AG04449 (cell line): ENCODE data around the gene COG3.

Source experiments
- CTCF ChIA-PET: fragments of 350-600 bp; formaldehyde crosslinking; extraction: SDS; loops from one replicate; lab custom pipeline; 2021; ENCODE audit warnings: antibody characterized with exemption; lab: Yijun Ruan, JAX
- POLR2A ChIA-PET: fragments of 400-600, 350-600 bp; formaldehyde crosslinking; extraction: SDS; loops from one replicate; lab custom pipeline; 2020; ENCODE audit warnings: antibody characterized with exemption, inconsistent platforms; lab: Yijun Ruan, JAX
- DNase-seq: peaks from one replicate; pipeline ENCODE4 v3.0.0-alpha.2; 2010; ENCODE audit warnings: low read depth, low spot score
- H3K4me3 ChIP-seq: 2 replicates; pipeline ENCODE4 v1.5.1; 2011; ENCODE audit warnings: low read depth, mild to moderate bottlenecking, control low read depth, low read length
- TF ChIP-seq, protein P1 (sequence below): IDR thresholded peaks from one replicate; pipeline ENCODE4 v1.5.1; 2011; ENCODE audit warnings: mild to moderate bottlenecking, moderate library complexity, low read length, control low read depth, inconsistent platforms; ENCODE audit not compliant: insufficient read depth; ENCODE audit errors: missing control alignments

Gene COG3

DNA sequence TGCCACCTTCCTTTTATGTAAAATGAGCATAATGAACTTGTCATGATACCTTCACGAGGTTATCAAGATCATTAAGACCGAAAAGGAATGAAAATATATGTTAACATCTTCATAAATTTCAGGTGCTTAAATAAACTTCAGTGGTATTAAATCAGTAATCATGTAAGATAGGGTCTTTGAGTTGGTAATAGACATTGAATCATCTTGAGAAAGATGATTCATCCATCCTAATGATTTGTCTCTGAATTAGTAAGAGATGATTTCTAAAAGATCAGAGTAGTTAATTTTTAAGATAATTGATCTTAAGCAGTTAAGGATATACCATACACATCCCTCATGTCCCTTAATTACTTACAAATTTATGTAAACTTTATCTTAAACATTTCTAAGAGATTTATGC lies 52.0 kb downstream of the COG3 start:
- DNase-seq = no peak
- TF ChIP-seq, protein P1, sequence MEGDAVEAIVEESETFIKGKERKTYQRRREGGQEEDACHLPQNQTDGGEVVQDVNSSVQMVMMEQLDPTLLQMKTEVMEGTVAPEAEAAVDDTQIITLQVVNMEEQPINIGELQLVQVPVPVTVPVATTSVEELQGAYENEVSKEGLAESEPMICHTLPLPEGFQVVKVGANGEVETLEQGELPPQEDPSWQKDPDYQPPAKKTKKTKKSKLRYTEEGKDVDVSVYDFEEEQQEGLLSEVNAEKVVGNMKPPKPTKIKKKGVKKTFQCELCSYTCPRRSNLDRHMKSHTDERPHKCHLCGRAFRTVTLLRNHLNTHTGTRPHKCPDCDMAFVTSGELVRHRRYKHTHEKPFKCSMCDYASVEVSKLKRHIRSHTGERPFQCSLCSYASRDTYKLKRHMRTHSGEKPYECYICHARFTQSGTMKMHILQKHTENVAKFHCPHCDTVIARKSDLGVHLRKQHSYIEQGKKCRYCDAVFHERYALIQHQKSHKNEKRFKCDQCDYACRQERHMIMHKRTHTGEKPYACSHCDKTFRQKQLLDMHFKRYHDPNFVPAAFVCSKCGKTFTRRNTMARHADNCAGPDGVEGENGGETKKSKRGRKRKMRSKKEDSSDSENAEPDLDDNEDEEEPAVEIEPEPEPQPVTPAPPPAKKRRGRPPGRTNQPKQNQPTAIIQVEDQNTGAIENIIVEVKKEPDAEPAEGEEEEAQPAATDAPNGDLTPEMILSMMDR = no peak
- ChIA-PET CTCF (no interaction called here), POLR2A (no interaction called here)
- no peak overlapping the region for H3K4me3 ChIP-seq

DNA sequence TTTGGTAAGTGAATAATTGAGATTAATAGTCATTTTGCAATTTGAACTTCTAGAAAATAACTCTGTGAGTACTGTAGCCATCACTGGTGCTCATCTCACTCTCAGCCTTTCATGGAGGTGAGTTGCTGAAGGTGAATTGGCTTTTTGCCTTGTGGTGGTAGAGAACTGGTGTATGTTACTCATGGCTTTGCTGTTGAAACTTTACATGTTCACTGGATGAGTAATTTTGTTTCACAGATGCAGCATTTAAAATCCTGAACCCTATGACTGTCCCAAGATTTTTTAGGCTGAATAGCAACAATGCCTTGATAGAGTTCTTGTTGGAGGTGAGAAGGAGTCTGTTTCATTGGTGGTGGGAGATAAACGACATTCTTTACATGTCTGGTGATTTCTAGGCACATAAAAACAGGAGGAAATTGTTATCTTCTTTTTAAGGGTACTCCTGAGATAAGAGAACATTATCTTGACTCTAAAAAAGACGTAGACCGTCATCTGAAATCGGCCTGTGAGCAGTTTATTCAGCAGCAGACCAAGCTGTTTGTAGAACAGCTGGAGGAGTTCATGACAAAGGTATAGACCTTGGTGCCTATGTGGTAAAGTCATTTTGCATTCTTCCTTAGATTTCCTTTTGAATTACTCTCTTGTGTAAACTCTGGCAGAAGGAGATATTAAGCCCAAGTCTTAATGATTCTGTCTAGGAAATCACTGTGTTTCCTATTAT lies 53.9 kb downstream of the COG3 start:
- ChIA-PET CTCF (interaction anchor here (1.2 to 4.2 kb wide), 2 partner anchors 8 to 9 kb away, joined by 3 to 13 read pairs; no protein-coding TSS in a partner anchor), POLR2A (no interaction called here)
- no peak for DNase-seq
- no peak overlapping the region for H3K4me3 ChIP-seq
- TF ChIP-seq, protein P1 = no peak

DNA sequence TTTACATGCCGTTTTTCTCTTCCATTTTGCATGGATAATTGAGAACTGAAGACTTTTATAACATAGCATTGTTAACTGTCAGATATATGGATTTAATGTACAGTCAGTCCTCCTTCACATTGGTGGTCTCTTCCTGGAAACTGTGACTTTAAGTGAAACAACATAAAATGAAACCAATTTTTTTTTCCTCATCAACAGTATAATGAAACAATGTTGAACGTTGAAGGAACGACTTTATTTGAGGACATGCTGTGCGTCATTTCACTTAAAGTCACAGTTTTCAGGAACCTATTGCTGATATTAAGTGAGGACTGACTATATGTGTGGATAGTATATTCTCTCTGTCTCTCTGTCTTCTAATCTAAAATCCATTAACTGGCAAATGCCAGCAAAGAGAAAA lies 54.8 kb downstream of the COG3 start:
- no peak overlapping the region for H3K4me3 ChIP-seq
- POLR2A ChIA-PET = no interaction called here
- CTCF ChIA-PET = interaction anchor here (1.2 to 4.2 kb wide), 2 partner anchors 9 to 10 kb away, joined by 3 to 13 read pairs; no protein-coding TSS in a partner anchor
- TF ChIP-seq, protein P1 = no peak
- no peak for DNase-seq

DNA sequence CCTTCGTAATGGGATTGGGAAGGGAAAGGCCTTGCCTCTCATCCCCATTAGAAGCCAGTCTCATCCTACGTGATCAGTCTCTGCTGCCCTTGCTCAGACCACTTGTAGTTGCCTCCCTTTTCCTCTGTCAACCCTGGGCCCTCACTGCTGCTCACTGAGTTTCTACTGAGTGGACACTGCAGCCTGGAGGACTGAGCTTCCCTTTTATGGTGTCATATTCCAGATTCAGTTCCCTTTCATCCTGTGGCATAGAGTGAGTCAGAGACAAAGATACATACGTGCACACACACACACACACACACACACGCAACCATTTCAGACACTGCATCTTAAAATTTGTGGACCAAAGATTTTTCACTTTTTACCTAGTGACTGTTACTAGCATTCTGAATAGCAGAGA lies 56.6 kb downstream of the COG3 start:
- POLR2A ChIA-PET = no interaction called here
- DNase-seq = no peak
- TF ChIP-seq, protein P1 = no peak
- no peak overlapping the region for H3K4me3 ChIP-seq
- CTCF ChIA-PET = interaction anchor here (1.3 to 4.2 kb wide), 3 partner anchors 9 to 151 kb away, joined by 3 to 17 read pairs (median 13); no protein-coding TSS in a partner anchor

DNA sequence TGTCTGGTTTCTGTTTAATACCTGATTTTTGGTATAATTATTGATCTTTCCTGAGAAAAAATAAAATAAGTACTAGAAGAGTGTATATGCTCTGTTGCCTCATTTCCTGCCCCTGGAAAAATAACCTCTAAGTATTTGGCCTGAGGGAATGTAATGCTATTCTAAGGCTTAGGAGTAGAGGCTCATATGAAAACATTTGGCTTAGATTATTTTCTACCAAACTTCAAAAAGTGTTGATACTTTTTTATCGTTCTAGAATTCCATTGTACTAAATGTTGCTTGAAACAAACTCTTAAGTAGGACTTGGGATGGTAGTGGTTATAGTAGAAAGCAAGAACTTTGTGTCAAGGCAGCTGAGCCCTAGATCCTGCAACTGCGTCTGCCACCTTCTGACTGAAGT lies 57.8 kb downstream of the COG3 start:
- ChIA-PET CTCF (interaction anchor here (0.7 to 4.2 kb wide), 4 partner anchors 10 to 152 kb away, joined by 3 to 17 read pairs (median 8); no protein-coding TSS in a partner anchor), POLR2A (no interaction called here)
- H3K4me3 ChIP-seq = no peak overlapping the region
- DNase-seq = no peak
- TF ChIP-seq, protein P1 = no peak

DNA sequence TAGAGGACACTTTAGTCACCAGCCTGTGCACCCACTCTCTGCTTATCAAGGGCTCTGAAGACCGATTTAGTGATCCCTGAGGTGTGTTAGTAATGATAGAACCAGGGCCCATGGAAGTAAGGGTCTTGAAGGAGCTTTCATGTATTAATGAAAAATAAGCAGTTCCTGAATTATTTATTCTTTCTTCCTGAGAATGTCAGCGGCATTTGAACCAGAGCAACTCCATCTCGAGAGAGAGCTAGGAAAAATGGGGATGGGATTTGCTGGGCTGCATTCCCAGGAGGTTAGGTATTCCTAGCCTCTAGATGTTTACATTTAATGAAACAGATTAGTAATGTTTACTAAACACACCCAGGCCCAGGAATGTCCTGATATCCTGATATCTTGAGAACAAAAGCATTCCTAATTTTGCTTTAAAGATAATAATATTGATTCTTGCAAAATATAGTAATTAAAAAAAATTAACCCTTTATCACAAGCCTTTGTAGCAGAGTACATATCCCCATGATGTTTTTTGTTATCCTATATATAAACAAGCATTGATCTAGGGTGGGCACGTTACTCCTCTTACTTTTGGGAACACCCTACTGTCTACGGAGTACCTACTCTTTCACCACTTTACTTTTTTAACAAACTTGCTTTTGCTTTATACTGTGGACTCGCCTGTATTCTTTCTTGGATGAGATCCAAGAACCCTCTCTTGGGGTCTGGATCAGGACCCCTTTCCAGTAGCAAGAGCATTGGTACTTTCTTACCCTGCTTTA lies 63.1 kb downstream of the COG3 start:
- H3K4me3 ChIP-seq = no peak overlapping the region
- TF ChIP-seq, protein P1 = no peak
- ChIA-PET CTCF (no interaction called here), POLR2A (no interaction called here)
- no peak for DNase-seq
